H1 (cell line): ENCODE data around the gene KCNJ4. TPM values are rescaled to one million over a fixed set of nuclear protein-coding genes. Genes with fewer than 3 reads are reported as not detected.
"Not testable (repeated sequence)": the region's sequence is repeated elsewhere in the genome, so short reads cannot be mapped to it uniquely, and the experiment has no call there.

Experiments
- CTCF ChIA-PET: fragments of 300-600 bp; sonication (Branson Sonifier 250); formaldehyde crosslinking; loops from one replicate; lab custom pipeline; 2021; ENCODE audit not compliant: partially characterized antibody; lab: Charles Lee
- POLR2A ChIA-PET: fragments of 300-600 bp; sonication (Branson Sonifier 250); formaldehyde crosslinking; loops from one replicate; lab custom pipeline; 2021; ENCODE audit warnings: inconsistent platforms; ENCODE audit not compliant: partially characterized antibody; lab: Charles Lee
- DNase-seq, 2 experiments: peaks; one replicate each; pipeline versions ENCODE4 v3.0.0 to v3.0.0-alpha.2; 2010 to 2022; ENCODE audit warnings: low spot score in 2 of 2, low read depth in 1 of 2, mixed read lengths in 1 of 2
- FAIRE-seq: peaks from 2 replicates; lab custom pipeline; 2011; peaks lifted over from hg19 to GRCh38; lab: Jason Lieb, UNC
- H2AFZ ChIP-seq: 2 replicates; pipeline ENCODE4 v1.8.1; 2012; ENCODE audit warnings: low read length, inconsistent platforms
- H2AK5ac ChIP-seq: 2 replicates; pipeline ENCODE4 v1.6.1; 2013; ENCODE audit warnings: low read depth, low read length
- H2BK120ac ChIP-seq: replicated peaks from 2 replicates; pipeline ENCODE3; 2013; ENCODE audit warnings: low read depth, low read length, inconsistent platforms
- H2BK12ac ChIP-seq: 2 replicates; pipeline ENCODE4 v1.6.1; 2013; ENCODE audit warnings: low read depth, low read length
- H2BK15ac ChIP-seq: 2 replicates; pipeline ENCODE4 v1.6.1; 2013; ENCODE audit warnings: low read length
- H2BK20ac ChIP-seq: 2 replicates; pipeline ENCODE4 v1.6.1; 2013; ENCODE audit warnings: low read length
- H2BK5ac ChIP-seq: 2 replicates; pipeline ENCODE4 v1.6.1; 2013; ENCODE audit warnings: low read depth, low read length
- H3K14ac ChIP-seq: 2 replicates; pipeline ENCODE4 v1.6.1; 2013; ENCODE audit warnings: inconsistent platforms; ENCODE audit not compliant: insufficient read length
- H3K18ac ChIP-seq: 2 replicates; pipeline ENCODE4 v1.6.1; 2013; ENCODE audit warnings: low read length; ENCODE audit errors: extremely low read depth
- H3K23ac ChIP-seq: 2 replicates; pipeline ENCODE4 v1.6.1; 2013; ENCODE audit warnings: inconsistent platforms; ENCODE audit not compliant: insufficient read length
- H3K23me2 ChIP-seq: 2 replicates; pipeline ENCODE4 v1.6.1; 2013; ENCODE audit warnings: low read depth, low read length
- H3K27ac ChIP-seq: 2 replicates; pipeline ENCODE4 v1.6.1; 2011; ENCODE audit warnings: low read depth, low read length, inconsistent platforms
- H3K27me3 ChIP-seq, 4 experiments: replicated peaks in 1 of 4; 1 replicate in 1 of 4; 2 replicates in 3 of 4; pipeline versions ENCODE4 v1.6.1 to v1.8.1; 2011 to 2013; ENCODE audit warnings: low read length in 3 of 4, mild to moderate bottlenecking in 3 of 4, inconsistent platforms in 2 of 4, mixed read lengths in 2 of 4, moderate library complexity in 1 of 4; ENCODE audit not compliant: control insufficient read depth in 3 of 4, insufficient read depth in 3 of 4; ENCODE audit errors: extremely low read depth in 1 of 4
- H3K36me3 ChIP-seq, 4 experiments: 2 replicates each; pipeline versions ENCODE4 v1.6.1 to v1.8.1; 2011 to 2013; ENCODE audit warnings: mild to moderate bottlenecking in 4 of 4, low read length in 3 of 4, moderate library complexity in 2 of 4, control low read depth in 1 of 4, inconsistent platforms in 1 of 4; ENCODE audit not compliant: insufficient read depth in 4 of 4, control insufficient read depth in 2 of 4
- H3K4ac ChIP-seq: replicated peaks from 2 replicates; pipeline ENCODE3; 2013; ENCODE audit warnings: low read length, low read depth, mixed read lengths, inconsistent platforms; ENCODE audit not compliant: insufficient read length
- H3K4me1 ChIP-seq, 4 experiments: replicated peaks in 1 of 4; 1 replicate in 1 of 4; 2 replicates in 3 of 4; pipeline versions ENCODE4 v1.6.1 to v1.8.1; 2011 to 2013; ENCODE audit warnings: low read length in 3 of 4, inconsistent platforms in 2 of 4, mixed read lengths in 1 of 4; ENCODE audit not compliant: insufficient read depth in 4 of 4, control insufficient read depth in 3 of 4
- H3K4me2 ChIP-seq, 2 experiments: 2 replicates each; pipeline versions ENCODE4 v1.6.1 to v1.8.1; 2011 to 2013; ENCODE audit warnings: low read depth in 2 of 2, low read length in 2 of 2, control low read depth in 1 of 2, inconsistent platforms in 1 of 2, mild to moderate bottlenecking in 1 of 2; ENCODE audit not compliant: insufficient read depth in 1 of 2
- H3K4me3 ChIP-seq, 4 experiments: fragments of 200-600, 300-600 bp in 1 of 4; sonication (generic), shearing (Covaris generic), sonication (Bioruptor Twin) in 1 of 4; 2 replicates each; pipeline versions ENCODE4 v1.5.1 to v1.8.1; 2011 to 2016; ENCODE audit warnings: low read length in 4 of 4, low read depth in 3 of 4, control low read depth in 2 of 4, inconsistent platforms in 2 of 4, mild to moderate bottlenecking in 2 of 4, mixed read lengths in 1 of 4, moderate library complexity in 1 of 4; ENCODE audit not compliant: insufficient read depth in 2 of 4; ENCODE audit errors: extremely low read depth in 1 of 4
- H3K56ac ChIP-seq: replicated peaks from 2 replicates; pipeline ENCODE3; 2013; ENCODE audit warnings: low read depth, mild to moderate bottlenecking, mixed read lengths, low read length, inconsistent platforms; ENCODE audit not compliant: insufficient read length
- H3K79me1 ChIP-seq: 2 replicates; pipeline ENCODE4 v1.6.1; 2013; ENCODE audit warnings: low read depth, low read length, control low read depth
- H3K79me2 ChIP-seq, 2 experiments: 2 replicates each; pipeline versions ENCODE4 v1.6.1 to v1.8.1; 2012 to 2013; ENCODE audit warnings: low read length in 2 of 2, mild to moderate bottlenecking in 2 of 2, inconsistent platforms in 1 of 2; ENCODE audit not compliant: insufficient read depth in 2 of 2, control insufficient read depth in 1 of 2
- H3K9ac ChIP-seq, 4 experiments: replicated peaks in 1 of 4; 1 replicate in 1 of 4; 2 replicates in 3 of 4; pipeline versions ENCODE4 v1.6.1 to v1.8.1; 2011 to 2013; ENCODE audit warnings: low read depth in 3 of 4, low read length in 3 of 4, control low read depth in 2 of 4, mild to moderate bottlenecking in 2 of 4, moderate library complexity in 2 of 4, inconsistent platforms in 1 of 4; ENCODE audit errors: extremely low read depth in 1 of 4
- H3K9me3 ChIP-seq, 2 experiments: 2 replicates each; pipeline versions ENCODE4 v1.6.1 to v1.8.1; 2012 to 2013; ENCODE audit warnings: mild to moderate bottlenecking in 2 of 2, moderate library complexity in 2 of 2, control low read depth in 1 of 2, inconsistent platforms in 1 of 2, low read depth in 1 of 2, low read length in 1 of 2, mixed read lengths in 1 of 2; ENCODE audit not compliant: insufficient read depth in 2 of 2
- H4K20me1 ChIP-seq, 2 experiments: replicated peaks in 1 of 2; 2 replicates each; pipeline versions ENCODE3 to v1.8.1; 2011 to 2013; ENCODE audit warnings: inconsistent platforms in 2 of 2, low read length in 2 of 2, mild to moderate bottlenecking in 1 of 2; ENCODE audit not compliant: insufficient read depth in 2 of 2, control insufficient read depth in 1 of 2
- H4K5ac ChIP-seq: 2 replicates; pipeline ENCODE4 v1.6.1; 2013; ENCODE audit warnings: low read length, low read depth, mixed read lengths, inconsistent platforms; ENCODE audit not compliant: insufficient read length
- H4K8ac ChIP-seq: 2 replicates; pipeline ENCODE4 v1.8.0; 2013; ENCODE audit warnings: mild to moderate bottlenecking, moderate library complexity, low read length, inconsistent platforms; ENCODE audit not compliant: insufficient read depth; ENCODE audit errors: extremely low read depth
- H4K91ac ChIP-seq: replicated peaks from 2 replicates; pipeline ENCODE3; 2013; ENCODE audit warnings: low read length, mixed read lengths, inconsistent platforms; ENCODE audit not compliant: insufficient read length
- WGBS, 2 experiments: shearing (Covaris generic) in 1 of 2; methylation state at CpG; one replicate each; pipeline versions ENCODE4 v1.1.6 to v1.1.7; 2013 to 2015; ENCODE audit warnings: low lambda C conversion rate in 2 of 2, mixed read lengths in 2 of 2, inconsistent platforms in 1 of 2, low coverage in 1 of 2, missing lambda C conversion rate in 1 of 2; ENCODE audit not compliant: insufficient replicate concordance in 2 of 2, insufficient coverage in 1 of 2, insufficient read length in 1 of 2; ENCODE audit errors: extremely low coverage in 1 of 2, missing lambda C conversion rate in 1 of 2; 5-methylcytosine and 5-hydroxymethylcytosine counted together
- polyA plus RNA-seq, 7 experiments: library from polyadenylated mRNA; depleted of rRNA in 3 of 7; stranded (reverse) in 5 of 7; unstranded in 2 of 7; fragments of >200 nt in 5 of 7; fragments of 200-250 nt in 2 of 7; gene quantifications; 1 replicate in 5 of 7; 2 replicates in 1 of 7; 4 replicates in 1 of 7; pipeline versions ENCODE4 v1.2.1 to v1.2.3, GENCODE V29; 2011 to 2013; ENCODE audit warnings: missing spikeins in 2 of 7, mixed read lengths in 2 of 7
- total RNA-seq: library from RNA; stranded (reverse); fragmentation: NEBNext Ultra II Directional; extraction: Animal tissue kit (Norgen Biotek cat#: 25700); gene quantifications from 2 replicates; pipeline ENCODE4 v1.2.1, GENCODE V29; 2021

The KCNJ4 gene
- total and polyA plus RNA-seq, 2 of the 8 experiments (the other 6 are each of a cell fraction or from before 2014, with no cell fraction given) = 1.4 to 2.2 TPM

- H2BK15ac ChIP-seq, H3K27me3 ChIP-seq, H2BK120ac ChIP-seq, H3K14ac ChIP-seq, H2BK20ac ChIP-seq, H3K9me3 ChIP-seq, H3K4me3 ChIP-seq, H3K79me1 ChIP-seq, H3K18ac ChIP-seq, CTCF ChIA-PET, H3K27ac ChIP-seq, H4K8ac ChIP-seq, H3K23me2 ChIP-seq, DNase-seq, H3K4ac ChIP-seq, H3K56ac ChIP-seq, H3K23ac ChIP-seq, H4K20me1 ChIP-seq, H3K9ac ChIP-seq, H4K5ac ChIP-seq, H4K91ac ChIP-seq, H2BK5ac ChIP-seq, H2BK12ac ChIP-seq, H2AK5ac ChIP-seq, H2AFZ ChIP-seq, FAIRE-seq, H3K36me3 ChIP-seq, H3K4me2 ChIP-seq: not testable (repeated sequence)
- Histone ChIP-seq H3K79me2 (peaks cover 8 to 79% of the 10 kb centered on the region in 2 experiments; a peak in 3 of 4 replicates), H3K4me1 (peaks cover 3 to 17% (median 13%) of the 10 kb centered on the region in 4 experiments)
- POLR2A ChIA-PET = interaction anchor here (0.7 kb wide), 1 partner anchor 12 kb away, joined by 3 read pairs; no protein-coding TSS in a partner anchor
- 88% methylated on average over 5 of the region's 5 CpGs; no CpG with 5 or more reads in 1 of the 2 experiments for WGBS, 2 experiments
Observed at GRCh38 chr22:38386918-38387317, 68.1 kb downstream of the KCNJ4 start.
